DMS53 treated with DMSO at 0.1 percent for 48 hours (cell line): Measurements from ENCODE around the gene CPT2.
"Not testable (repeated sequence)": the region's sequence is repeated elsewhere in the genome, so short reads cannot be mapped to it uniquely, and the experiment has no call there.

Source experiments
- DNase-seq: peaks from one replicate; lab custom pipeline; 2025; ENCODE audit not compliant: unreplicated experiment; lab: John Stamatoyannopoulos, UW

Gene CPT2

GRCh38 chr1:53182111-53182593, 14.5 kb upstream of the CPT2 start:
- peak; percentile 86 for DNase-seq

- DNase-seq = no peak
Observed at GRCh38 chr1:53182716-53183094, 13.9 kb upstream of the CPT2 start.

DNA sequence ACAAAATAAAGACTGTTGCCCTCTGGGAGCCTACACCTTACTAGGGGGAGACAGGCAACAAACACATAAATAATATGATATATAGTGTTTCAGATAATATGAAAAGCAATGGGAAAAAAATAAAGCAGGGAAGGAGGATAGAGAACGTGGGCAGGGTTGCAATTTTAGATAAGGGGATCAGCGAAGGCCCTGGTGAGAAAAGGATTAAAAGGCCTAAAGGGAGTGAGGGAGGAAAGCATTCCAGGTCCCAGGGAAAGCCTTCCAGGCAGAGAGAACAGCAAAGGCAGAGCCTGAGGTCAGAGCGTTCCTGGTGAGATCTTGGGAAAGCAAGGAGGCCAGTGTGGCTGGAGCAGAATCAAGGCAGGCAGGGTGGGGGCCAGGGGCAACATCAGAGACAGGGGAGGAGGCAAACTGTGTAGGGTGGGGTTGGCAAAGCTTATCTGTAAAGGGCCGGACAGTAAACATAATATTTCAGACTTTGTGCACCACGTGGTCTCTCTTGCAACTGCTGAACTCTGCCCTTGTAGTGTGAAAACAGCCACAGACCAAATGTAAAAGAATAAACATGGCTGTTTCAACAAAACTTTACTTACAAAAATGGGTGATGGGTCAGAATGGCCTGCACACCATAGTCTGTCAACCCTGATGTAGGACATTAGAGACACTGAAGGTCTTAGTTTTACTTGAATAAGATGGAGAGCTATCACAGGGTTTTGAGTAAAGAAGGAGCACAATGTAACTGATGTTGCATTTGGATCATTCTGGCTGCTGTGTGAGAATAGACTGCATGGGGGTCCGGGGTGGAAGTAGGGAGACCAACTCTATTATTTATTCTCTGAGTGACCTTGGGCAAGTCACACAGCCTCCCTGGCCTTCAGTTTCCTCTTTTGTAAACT, 13.3 kb upstream of the CPT2 start:
- DNase-seq = no peak

DNA sequence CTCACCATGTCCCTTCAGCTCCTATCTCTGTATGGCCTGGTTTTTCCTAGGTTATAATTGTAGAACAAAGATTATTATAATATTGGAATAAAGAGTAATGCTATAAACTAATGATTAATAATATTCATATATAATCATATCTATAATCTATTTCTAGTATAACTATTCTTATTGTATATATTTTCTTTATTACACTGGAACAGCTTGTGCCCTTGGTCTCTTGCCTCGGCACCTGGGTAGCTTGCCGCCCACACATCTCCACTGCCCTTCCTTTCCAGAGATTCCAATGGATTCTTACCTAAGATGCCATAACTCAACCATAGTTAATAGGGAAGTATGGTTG, 10.7 kb upstream of the CPT2 start:
- not testable (repeated sequence) for DNase-seq

DNA sequence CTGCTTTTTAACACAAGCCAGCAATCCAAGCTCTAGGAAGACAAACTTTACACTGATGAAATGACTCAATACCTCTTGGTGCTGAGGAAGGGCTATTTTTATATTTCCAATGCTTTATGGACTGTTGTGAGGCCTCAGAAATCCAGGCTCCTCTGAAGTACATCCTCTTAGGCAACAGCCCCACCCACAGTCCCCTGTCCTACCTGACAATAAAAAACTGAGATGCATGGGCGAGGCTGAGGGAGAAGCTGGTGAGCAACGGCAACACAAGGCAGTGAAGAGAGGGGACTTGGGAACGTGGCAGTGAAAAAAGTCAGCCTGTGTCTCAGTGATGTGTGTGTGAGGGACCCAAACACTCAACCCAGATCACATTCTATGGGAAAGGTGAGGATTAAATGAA, 10.1 kb upstream of the CPT2 start:
- no peak for DNase-seq

GRCh38 chr1:53187401-53187800, 9.2 kb upstream of the CPT2 start:
- no peak for DNase-seq

DNA sequence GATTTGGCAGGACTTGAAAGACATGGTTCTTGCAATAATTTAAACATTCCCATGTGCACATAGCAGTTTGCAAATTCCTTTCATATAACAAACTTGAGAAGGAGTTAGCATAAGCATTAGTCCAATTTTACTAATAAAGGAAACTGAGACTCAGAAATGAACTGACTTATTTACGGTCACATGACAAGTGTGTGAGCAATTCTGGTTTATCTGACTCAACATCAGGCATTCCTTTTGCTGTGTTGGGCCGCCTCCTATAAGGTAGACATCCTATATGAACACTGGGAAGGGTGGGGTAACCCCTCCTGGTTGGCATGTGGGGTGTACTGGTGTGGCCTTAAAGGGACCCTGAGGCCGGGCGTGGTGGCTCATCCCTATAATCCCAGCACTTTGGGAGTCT, 8.5 kb upstream of the CPT2 start:
- no peak for DNase-seq

- no peak for DNase-seq
Observed at GRCh38 chr1:53189061-53189460, 7.6 kb upstream of the CPT2 start.

DNA sequence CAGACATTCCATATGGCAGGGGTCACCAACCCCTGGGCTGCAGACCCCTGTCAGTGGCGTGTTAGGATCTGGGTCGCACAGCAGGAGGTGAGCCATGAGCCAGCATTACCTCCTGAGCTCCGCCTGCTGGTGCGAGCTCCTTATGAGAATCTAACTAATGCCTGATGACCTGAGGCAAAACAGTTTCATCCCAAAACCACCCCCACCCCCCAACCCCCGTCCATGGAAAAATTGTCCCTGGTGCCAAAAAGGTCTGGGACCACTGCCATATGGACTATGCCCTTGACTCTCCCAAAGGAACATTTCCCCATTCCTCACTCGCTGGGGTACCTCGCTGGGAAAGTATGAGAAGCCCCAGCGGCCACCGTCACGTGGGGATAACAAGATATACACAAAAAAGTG, 6.4 kb upstream of the CPT2 start:
- no peak for DNase-seq

- DNase-seq = no peak
Observed at GRCh38 chr1:53195246-53196016, 1.2 kb upstream of the CPT2 start.

DNA sequence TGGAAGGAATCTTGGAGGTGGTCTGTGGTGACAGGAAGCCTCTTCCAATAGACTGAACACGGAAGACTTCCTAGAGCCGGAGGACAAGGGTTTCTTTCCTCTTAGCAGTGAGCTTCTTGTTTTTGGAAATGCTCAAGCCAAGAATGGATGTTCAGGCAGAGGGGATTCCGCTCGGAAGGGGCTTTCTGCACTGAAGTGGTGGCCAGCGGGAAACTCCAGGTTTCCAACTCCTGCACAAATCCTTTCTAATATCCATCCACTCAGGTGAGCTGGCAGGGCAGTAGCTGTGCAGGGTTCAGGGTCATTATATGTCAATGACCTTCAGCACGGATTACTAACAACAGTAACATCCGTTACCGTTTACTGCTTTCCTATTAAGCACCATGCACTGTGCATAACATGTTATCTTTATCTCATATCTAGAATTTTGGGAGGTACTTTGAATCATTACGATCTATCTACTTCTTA, 573 bp upstream of the CPT2 start:
- DNase-seq = no peak

- peak; percentile 25 for DNase-seq
Observed at GRCh38 chr1:53197291-53198200, 922 bp downstream of the CPT2 start.

- no peak for DNase-seq
Observed at GRCh38 chr1:53198241-53198651, 1.6 kb downstream of the CPT2 start.

DNA sequence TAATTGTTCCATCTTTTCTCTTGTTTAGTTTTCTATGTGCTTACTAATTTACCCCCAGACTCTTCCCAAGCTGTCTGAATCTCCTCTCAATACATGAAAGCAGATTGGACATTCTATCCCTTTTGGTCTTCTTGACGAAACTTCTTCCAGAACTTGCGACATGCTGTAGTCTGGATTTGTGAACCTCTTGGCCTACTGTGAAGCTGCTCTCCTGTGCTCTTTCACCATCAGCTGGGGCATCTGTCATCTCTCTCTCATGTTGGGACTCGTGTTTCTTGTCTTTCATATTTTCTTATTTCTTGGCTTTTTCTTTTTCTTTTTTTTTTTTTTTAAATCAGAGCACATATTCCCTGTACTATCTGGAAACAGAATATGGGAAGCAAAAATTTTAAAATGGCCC, 6.8 kb downstream of the CPT2 start:
- no peak for DNase-seq

DNA sequence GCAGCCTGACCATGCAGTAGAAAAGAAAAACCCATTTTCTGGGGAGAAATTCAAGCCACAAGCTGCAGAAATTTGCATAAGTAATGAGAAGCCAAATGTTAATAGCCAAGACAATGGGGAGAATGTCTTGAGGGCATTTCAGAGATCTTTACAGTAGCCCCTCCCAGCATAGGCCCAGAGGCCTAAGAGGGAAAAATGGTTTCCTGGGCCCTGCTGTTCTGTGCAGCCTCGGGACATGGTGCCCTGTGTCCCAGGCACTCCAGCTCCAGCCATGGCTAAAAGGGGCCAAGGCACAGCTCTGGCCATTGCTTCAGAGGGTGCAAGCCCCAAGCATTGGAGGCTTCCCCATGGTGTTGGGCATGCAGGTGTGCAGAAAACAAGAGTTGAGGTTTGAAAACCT, 8.9 kb downstream of the CPT2 start:
- not testable (repeated sequence) for DNase-seq

GRCh38 chr1:53206083-53206685, 9.6 kb downstream of the CPT2 start:
- not testable (repeated sequence) for DNase-seq

DNA sequence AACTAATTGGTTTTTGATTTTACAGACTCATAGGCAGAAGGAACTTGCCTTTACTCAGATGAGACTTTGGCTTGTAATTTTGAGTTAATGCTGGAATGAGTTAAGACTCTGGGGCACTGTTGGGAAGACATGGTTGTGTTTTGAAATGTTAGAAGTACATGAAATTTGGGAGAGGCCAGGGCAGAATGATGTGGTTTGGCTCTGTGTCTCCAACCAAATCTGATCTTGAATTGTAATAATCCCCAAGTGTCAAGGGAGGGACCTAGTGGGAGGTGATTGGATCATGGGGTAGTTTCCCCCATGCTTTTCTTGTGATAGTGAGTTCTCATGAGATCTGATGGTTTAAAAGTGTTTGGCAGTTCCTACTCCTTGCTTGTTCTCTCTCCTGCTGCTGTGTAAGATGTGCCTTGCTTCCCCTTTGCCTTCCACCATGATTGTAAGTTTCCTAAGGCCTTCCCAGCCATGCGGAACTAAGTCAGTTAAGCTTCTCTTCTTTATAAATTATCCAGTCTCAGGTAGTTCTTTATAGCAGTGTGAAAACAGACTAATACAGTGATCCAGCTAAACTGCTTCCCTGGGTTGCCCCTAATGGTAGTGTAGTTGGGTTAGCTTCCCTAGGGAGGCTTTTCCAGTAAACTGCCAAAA, 10.2 kb downstream of the CPT2 start:
- no peak for DNase-seq

- DNase-seq = no peak
Observed at GRCh38 chr1:53207726-53208125, 11.1 kb downstream of the CPT2 start.

- no peak for DNase-seq
Observed at GRCh38 chr1:53210352-53210751, 13.7 kb downstream of the CPT2 start.

- DNase-seq = no peak
Observed at GRCh38 chr1:53210954-53211353, 14.3 kb downstream of the CPT2 start.
